WTC11 (cell line): ENCODE data around the gene TWF2.

Experiments used
- NR1H2 ChIP-seq: sonication (generic); formaldehyde crosslinking; IDR thresholded peaks from 2 replicates; pipeline ENCODE4 v1.9.0; 2021; ENCODE audit warnings: mild to moderate bottlenecking, moderate library complexity, missing genetic modification reagents
- NR2C2 ChIP-seq: sonication (generic); formaldehyde crosslinking; IDR thresholded peaks from 2 replicates; pipeline ENCODE4 v1.8.0; 2022; ENCODE audit warnings: mild to moderate bottlenecking, missing genetic modification reagents
- SMAD3 ChIP-seq: sonication (generic); formaldehyde crosslinking; IDR thresholded peaks from 2 replicates; pipeline ENCODE4 v1.8.0; 2022; ENCODE audit warnings: missing genetic modification reagents, mild to moderate bottlenecking, borderline replicate concordance
- TEAD4 ChIP-seq: sonication (generic); formaldehyde crosslinking; IDR thresholded peaks from 2 replicates; pipeline ENCODE4 v1.8.0; 2022; ENCODE audit warnings: mild to moderate bottlenecking, missing genetic modification reagents
- TP53 ChIP-seq: sonication (generic); formaldehyde crosslinking; IDR thresholded peaks from 2 replicates; pipeline ENCODE4 v1.8.1; 2023; ENCODE audit warnings: mild to moderate bottlenecking, missing genetic modification reagents
- TF ChIP-seq, protein P1 (sequence below): fragments of 200-600 bp; IDR thresholded peaks from 2 replicates; pipeline ENCODE4 v1.8.0; 2022; ENCODE audit warnings: antibody characterized with exemption
- TF ChIP-seq, protein P2 (sequence below): sonication (generic); formaldehyde crosslinking; IDR thresholded peaks from 2 replicates; pipeline ENCODE4 v1.8.1; 2022; ENCODE audit warnings: low read depth, mild to moderate bottlenecking, moderate library complexity, missing genetic modification reagents, borderline replicate concordance
- TF ChIP-seq, protein P3 (sequence below): sonication (generic); formaldehyde crosslinking; IDR thresholded peaks from 2 replicates; pipeline ENCODE4 v1.8.1; 2023; ENCODE audit warnings: mild to moderate bottlenecking, missing genetic modification reagents, moderate library complexity

DNA sequence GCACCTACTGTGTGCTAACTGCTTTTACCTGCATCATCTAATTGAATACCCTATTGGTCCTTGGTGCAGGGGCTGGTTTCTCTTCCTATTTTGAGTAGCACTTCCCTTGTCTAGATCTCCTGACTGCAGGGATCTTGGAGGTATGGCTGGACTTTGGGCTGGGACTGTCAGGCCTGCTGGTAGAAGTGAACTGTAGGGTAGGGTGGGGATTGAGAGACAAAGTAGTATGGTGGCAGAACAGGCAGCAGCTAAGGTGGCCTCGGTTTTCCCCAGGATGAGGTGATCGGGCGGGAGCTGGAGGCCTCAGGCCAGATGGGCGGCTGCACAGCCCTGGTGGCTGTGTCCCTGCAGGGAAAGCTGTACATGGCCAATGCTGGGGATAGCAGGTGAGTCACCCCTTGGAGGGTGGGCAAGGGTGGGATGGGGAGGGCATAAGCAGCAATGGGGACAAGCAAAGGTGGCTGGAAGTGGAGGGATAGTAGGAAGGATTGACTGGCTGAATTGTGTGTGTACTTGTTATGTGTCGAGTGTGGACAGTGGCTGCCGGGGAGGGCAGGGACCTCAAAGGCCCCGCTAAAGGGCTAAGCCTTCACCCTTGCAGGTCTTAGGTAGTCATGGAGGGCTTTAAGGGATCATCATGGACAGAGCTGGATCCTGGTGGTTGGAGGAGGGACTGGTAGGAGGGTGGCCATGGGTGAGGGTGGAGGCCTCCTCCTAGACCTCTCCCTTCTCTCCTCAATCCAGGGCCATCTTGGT is 8.6 kb upstream of the TWF2 start:
- TF ChIP-seq, protein P1, sequence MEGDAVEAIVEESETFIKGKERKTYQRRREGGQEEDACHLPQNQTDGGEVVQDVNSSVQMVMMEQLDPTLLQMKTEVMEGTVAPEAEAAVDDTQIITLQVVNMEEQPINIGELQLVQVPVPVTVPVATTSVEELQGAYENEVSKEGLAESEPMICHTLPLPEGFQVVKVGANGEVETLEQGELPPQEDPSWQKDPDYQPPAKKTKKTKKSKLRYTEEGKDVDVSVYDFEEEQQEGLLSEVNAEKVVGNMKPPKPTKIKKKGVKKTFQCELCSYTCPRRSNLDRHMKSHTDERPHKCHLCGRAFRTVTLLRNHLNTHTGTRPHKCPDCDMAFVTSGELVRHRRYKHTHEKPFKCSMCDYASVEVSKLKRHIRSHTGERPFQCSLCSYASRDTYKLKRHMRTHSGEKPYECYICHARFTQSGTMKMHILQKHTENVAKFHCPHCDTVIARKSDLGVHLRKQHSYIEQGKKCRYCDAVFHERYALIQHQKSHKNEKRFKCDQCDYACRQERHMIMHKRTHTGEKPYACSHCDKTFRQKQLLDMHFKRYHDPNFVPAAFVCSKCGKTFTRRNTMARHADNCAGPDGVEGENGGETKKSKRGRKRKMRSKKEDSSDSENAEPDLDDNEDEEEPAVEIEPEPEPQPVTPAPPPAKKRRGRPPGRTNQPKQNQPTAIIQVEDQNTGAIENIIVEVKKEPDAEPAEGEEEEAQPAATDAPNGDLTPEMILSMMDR = no peak
- TF ChIP-seq, protein P2, sequence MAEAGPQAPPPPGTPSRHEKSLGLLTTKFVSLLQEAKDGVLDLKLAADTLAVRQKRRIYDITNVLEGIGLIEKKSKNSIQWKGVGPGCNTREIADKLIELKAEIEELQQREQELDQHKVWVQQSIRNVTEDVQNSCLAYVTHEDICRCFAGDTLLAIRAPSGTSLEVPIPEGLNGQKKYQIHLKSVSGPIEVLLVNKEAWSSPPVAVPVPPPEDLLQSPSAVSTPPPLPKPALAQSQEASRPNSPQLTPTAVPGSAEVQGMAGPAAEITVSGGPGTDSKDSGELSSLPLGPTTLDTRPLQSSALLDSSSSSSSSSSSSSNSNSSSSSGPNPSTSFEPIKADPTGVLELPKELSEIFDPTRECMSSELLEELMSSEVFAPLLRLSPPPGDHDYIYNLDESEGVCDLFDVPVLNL (CRISPR knock-in tag) = no peak
- TF ChIP-seq TP53 (CRISPR knock-in tag) (no peak), NR2C2 (CRISPR knock-in tag) (no peak), TEAD4 (no peak), NR1H2 (CRISPR knock-in tag) (no peak), SMAD3 (CRISPR knock-in tag) (no peak)
- TF ChIP-seq, protein P3, sequence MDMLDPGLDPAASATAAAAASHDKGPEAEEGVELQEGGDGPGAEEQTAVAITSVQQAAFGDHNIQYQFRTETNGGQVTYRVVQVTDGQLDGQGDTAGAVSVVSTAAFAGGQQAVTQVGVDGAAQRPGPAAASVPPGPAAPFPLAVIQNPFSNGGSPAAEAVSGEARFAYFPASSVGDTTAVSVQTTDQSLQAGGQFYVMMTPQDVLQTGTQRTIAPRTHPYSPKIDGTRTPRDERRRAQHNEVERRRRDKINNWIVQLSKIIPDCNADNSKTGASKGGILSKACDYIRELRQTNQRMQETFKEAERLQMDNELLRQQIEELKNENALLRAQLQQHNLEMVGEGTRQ = no peak
